Peyer's patch (tissue), 4 donors: ENCODE measurements around the gene NPLOC4.

Experiments used
- CTCF ChIP-seq, 6 experiments: fragments of 450-650 bp in 4 of 6; fragments of 200-600 bp in 2 of 6; sonication (generic) in 1 of 6; IDR thresholded peaks; one replicate each; pipeline ENCODE4 v1.5.1; 2017 to 2019; ENCODE audit warnings: antibody characterized with exemption in 6 of 6, mild to moderate bottlenecking in 3 of 6, moderate library complexity in 1 of 6
- POLR2A ChIP-seq, 2 donors: fragments of 450-650 bp; IDR thresholded peaks; one replicate each; pipeline ENCODE4 v1.5.1; 2017; ENCODE audit warnings: antibody characterized with exemption in 2 of 2, mild to moderate bottlenecking in 2 of 2, moderate library complexity in 2 of 2

DNA sequence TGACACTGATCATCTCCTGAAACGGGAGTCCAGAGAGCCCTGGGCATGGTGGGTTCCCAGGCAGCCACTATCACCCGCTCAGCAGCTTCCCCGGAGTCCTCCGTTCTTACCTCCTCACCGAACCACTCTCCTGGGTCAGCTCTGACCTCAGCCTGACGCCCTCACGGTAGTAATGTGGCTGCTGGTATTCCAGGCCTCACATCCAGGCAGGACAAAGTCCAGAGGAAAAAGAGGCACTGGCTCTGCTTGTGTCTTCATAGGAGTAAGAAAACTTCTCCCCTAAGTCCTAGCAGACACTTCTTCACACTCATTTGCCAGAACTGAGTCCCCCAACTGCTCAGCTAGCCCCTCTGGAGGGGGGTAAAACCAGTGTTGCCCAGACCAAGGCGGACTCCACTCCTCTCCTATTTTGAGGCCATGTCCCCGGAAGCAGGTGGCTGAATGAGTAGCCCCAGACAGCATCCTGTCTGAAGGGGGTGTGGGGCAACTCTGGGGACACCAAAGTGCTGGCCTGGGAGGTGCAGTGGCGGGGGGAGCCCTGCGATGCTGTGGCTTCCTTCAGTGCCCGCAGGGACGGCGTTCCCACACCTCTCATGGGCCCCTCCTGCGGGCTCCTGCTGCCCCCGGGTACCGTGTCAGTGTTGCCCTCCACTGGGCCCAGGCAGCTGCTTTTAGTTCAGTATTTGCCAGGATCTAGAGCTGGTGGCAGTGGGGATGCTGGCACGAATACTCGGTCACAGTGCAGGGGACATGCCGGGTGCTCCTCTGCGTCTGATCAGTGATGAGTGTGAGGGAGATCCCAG is 103.4 kb downstream of the NPLOC4 start:
- TF ChIP-seq CTCF (IDR thresholded peaks at IDR 0.05) (no peak), POLR2A (IDR thresholded peaks at IDR 0.05) (no peak)
